ENCODE data around the gene SNRK.

SNRK gene

DNA sequence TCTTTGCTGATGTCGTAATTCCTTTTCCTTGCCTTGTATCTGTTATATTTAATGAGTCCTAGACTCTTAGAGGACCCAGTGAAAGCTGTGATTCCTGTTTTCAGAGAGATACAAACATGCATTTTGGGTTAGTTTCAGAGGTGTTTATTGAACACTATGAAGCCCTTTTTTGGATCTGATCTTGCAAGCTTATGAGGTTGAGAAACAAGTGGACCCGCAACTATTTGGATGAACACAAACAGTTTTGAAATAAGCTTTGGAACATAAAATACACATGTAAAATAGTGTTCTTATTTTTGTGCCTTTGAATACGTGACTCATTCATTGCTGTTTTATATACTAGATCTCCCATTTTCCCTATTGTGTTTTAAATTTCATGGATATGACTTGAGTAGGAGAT, 33.5 kb downstream of the SNRK start:
- H3K27ac ChIP-seq (ENCODE audit: extremely low read depth, low read depth, low read length) = no peak overlapping the region
- TF ChIP-seq BCL11A (tag by site-specific recombination; IDR thresholded peaks at IDR 0.05; ENCODE audit: low read depth) (no peak), ZNF692 (tag by site-specific recombination; IDR thresholded peaks at IDR 0.05) (no peak), ZNF558 (tag by site-specific recombination; IDR thresholded peaks at IDR 0.05) (no peak), WT1 (tag by site-specific recombination; IDR thresholded peaks at IDR 0.05) (no peak), ZNF19 (tag by site-specific recombination; IDR thresholded peaks at IDR 0.05; ENCODE audit: low read depth) (no peak), YY2 (tag by site-specific recombination; IDR thresholded peaks at IDR 0.05) (no peak), SCRT1 (tag by site-specific recombination; IDR thresholded peaks at IDR 0.05; ENCODE audit: borderline replicate concordance) (no peak), ZNF155 (tag by site-specific recombination; IDR thresholded peaks at IDR 0.05) (no peak), YY1 (tag by site-specific recombination; IDR thresholded peaks at IDR 0.05) (no peak), SCRT2 (tag by site-specific recombination; IDR thresholded peaks at IDR 0.05) (no peak), PRDM1 (tag by site-specific recombination; IDR thresholded peaks at IDR 0.05) (no peak)
- H3K4me1 ChIP-seq (ENCODE audit: control insufficient read depth, insufficient read depth, low read length) = no peaks in the 10 kb centered on the region; the same call in 1 of the 2 replicates
- no peaks in the 10 kb centered on the region for H3K9me3 ChIP-seq (ENCODE audit: control insufficient read depth, insufficient read depth, low read depth, low read length)
- POLR2A ChIA-PET = no interaction called here
- H3K36me3 ChIP-seq (ENCODE audit: control insufficient read depth in 2 of 2, insufficient read depth in 1 of 2, low read length in 2 of 2) = no peaks in the 10 kb centered on the region
- CTCF ChIA-PET = interaction anchor here (0.6 to 1.2 kb wide), 2 partner anchors 12 to 541 kb away, joined by 3 to 4 read pairs; no protein-coding TSS in a partner anchor
- no peak overlapping the region for H3K4me3 ChIP-seq (ENCODE audit: low read depth, low read length)

- no peak overlapping the region for H3K4me3 ChIP-seq (ENCODE audit: low read depth, low read length)
- ChIA-PET POLR2A (no interaction called here), CTCF (interaction anchor here (0.6 to 1.2 kb wide), 2 partner anchors 13 to 1260 kb away, joined by 4 read pairs; no protein-coding TSS in a partner anchor)
- no peak overlapping the region for H3K27ac ChIP-seq (ENCODE audit: extremely low read depth, low read depth, low read length)
- no peaks in the 10 kb centered on the region; the same call in 1 of the 2 replicates for H3K4me1 ChIP-seq (ENCODE audit: control insufficient read depth, insufficient read depth, low read length)
- TF ChIP-seq ZNF121 (tag by site-specific recombination; IDR thresholded peaks at IDR 0.05) (no peak), OSR2 (tag by site-specific recombination; IDR thresholded peaks at IDR 0.05) (no peak), ZNF488 (tag by site-specific recombination; IDR thresholded peaks at IDR 0.05) (no peak), ZNF280C (tag by site-specific recombination; IDR thresholded peaks at IDR 0.05) (no peak), ZNF571 (tag by site-specific recombination; IDR thresholded peaks at IDR 0.05) (no peak), ZNF148 (tag by site-specific recombination; IDR thresholded peaks at IDR 0.05; ENCODE audit: borderline replicate concordance) (no peak), ZNF433 (tag by site-specific recombination; IDR thresholded peaks at IDR 0.05; ENCODE audit: low read depth) (no peak), KLF1 (tag by site-specific recombination; IDR thresholded peaks at IDR 0.05) (no peak), ZNF133 (tag by site-specific recombination; IDR thresholded peaks at IDR 0.05) (no peak), ZNF132 (tag by site-specific recombination; IDR thresholded peaks at IDR 0.05; ENCODE audit: borderline replicate concordance) (no peak), ZNF530 (tag by site-specific recombination; IDR thresholded peaks at IDR 0.05; ENCODE audit: low read depth) (no peak), ZNF302 (tag by site-specific recombination; IDR thresholded peaks at IDR 0.05; ENCODE audit: low read depth) (no peak)
- TF ChIP-seq, protein P1, sequence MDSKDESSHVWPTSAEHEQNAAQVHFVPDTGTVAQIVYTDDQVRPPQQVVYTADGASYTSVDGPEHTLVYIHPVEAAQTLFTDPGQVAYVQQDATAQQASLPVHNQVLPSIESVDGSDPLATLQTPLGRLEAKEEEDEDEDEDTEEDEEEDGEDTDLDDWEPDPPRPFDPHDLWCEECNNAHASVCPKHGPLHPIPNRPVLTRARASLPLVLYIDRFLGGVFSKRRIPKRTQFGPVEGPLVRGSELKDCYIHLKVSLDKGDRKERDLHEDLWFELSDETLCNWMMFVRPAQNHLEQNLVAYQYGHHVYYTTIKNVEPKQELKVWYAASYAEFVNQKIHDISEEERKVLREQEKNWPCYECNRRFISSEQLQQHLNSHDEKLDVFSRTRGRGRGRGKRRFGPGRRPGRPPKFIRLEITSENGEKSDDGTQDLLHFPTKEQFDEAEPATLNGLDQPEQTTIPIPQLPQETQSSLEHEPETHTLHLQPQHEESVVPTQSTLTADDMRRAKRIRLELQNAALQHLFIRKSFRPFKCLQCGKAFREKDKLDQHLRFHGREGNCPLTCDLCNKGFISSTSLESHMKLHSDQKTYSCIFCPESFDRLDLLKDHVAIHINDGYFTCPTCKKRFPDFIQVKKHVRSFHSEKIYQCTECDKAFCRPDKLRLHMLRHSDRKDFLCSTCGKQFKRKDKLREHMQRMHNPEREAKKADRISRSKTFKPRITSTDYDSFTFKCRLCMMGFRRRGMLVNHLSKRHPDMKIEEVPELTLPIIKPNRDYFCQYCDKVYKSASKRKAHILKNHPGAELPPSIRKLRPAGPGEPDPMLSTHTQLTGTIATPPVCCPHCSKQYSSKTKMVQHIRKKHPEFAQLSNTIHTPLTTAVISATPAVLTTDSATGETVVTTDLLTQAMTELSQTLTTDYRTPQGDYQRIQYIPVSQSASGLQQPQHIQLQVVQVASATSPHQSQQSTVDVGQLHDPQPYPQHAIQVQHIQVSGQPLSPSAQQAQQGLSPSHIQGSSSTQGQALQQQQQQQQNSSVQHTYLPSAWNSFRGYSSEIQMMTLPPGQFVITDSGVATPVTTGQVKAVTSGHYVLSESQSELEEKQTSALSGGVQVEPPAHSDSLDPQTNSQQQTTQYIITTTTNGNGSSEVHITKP (tag by site-specific recombination; IDR thresholded peaks at IDR 0.05) = no peak
- H3K36me3 ChIP-seq (ENCODE audit: control insufficient read depth in 2 of 2, insufficient read depth in 1 of 2, low read length in 2 of 2) = no peaks in the 10 kb centered on the region
- H3K9me3 ChIP-seq (ENCODE audit: control insufficient read depth, insufficient read depth, low read depth, low read length) = no peaks in the 10 kb centered on the region
Observed at GRCh38 chr3:43320288-43320687, 33.9 kb downstream of the SNRK start.

Measured in HEK293 (cell line).